Measurements from ENCODE around the gene TRIM31. TPM values are rescaled to one million over a fixed set of nuclear protein-coding genes. Genes with fewer than 3 reads are reported as not detected.

Gene TRIM31
- total RNA-seq, 2 experiments from 2014 or later: not detected

- no peak for TF ChIP-seq EZH2phosphoT487 (IDR thresholded peaks at IDR 0.05; ENCODE audit: borderline replicate concordance, low read depth, low read length)
- TF ChIP-seq, protein P1, sequence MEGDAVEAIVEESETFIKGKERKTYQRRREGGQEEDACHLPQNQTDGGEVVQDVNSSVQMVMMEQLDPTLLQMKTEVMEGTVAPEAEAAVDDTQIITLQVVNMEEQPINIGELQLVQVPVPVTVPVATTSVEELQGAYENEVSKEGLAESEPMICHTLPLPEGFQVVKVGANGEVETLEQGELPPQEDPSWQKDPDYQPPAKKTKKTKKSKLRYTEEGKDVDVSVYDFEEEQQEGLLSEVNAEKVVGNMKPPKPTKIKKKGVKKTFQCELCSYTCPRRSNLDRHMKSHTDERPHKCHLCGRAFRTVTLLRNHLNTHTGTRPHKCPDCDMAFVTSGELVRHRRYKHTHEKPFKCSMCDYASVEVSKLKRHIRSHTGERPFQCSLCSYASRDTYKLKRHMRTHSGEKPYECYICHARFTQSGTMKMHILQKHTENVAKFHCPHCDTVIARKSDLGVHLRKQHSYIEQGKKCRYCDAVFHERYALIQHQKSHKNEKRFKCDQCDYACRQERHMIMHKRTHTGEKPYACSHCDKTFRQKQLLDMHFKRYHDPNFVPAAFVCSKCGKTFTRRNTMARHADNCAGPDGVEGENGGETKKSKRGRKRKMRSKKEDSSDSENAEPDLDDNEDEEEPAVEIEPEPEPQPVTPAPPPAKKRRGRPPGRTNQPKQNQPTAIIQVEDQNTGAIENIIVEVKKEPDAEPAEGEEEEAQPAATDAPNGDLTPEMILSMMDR (conservative IDR thresholded peaks at IDR 0.05; ENCODE audit: low read length): no peak
- H2AFZ ChIP-seq (ENCODE audit: low read length): no peak overlapping the region
- H3K4me1 ChIP-seq (ENCODE audit: insufficient read depth, low read length, poor library complexity, severe bottlenecking): no peaks in the 10 kb centered on the region
- BruUV-seq (replicated peaks): no TSS peak
- CTCF ChIA-PET (ENCODE audit: unreplicated experiment): no interaction called here
- no peak overlapping the region for H3K27ac ChIP-seq (ENCODE audit: low read depth, low read length, poor library complexity, severe bottlenecking)
- H3K4me3 ChIP-seq (ENCODE audit: low read depth, low read length, poor library complexity, severe bottlenecking): no peak overlapping the region
- no peak for DNase-seq (ENCODE audit: low spot score)
- H4K20me1 ChIP-seq (ENCODE audit: insufficient read depth, low read length): no peaks in the 10 kb centered on the region
- no peaks in the 10 kb centered on the region for H3K9me2 ChIP-seq (ENCODE audit: insufficient read depth, low read length)
- no peaks in the 10 kb centered on the region for H3K79me2 ChIP-seq (ENCODE audit: insufficient read depth, low read depth, low read length)
- no peaks in the 10 kb centered on the region for H3K9me3 ChIP-seq (ENCODE audit: low read length)
- intact Hi-C loops (cut with micrococcal nuclease; ENCODE audit: unreplicated experiment): no loop called here
- no peaks in the 10 kb centered on the region for H3K36me3 ChIP-seq (ENCODE audit: insufficient read depth, low read length)
- POLR2A ChIA-PET: no interaction called here
- H3K4me2 ChIP-seq (ENCODE audit: low read length): no peak overlapping the region
Measured at GRCh38 chr6:30147096-30147495, 34.2 kb upstream of the TRIM31 start.

DNA sequence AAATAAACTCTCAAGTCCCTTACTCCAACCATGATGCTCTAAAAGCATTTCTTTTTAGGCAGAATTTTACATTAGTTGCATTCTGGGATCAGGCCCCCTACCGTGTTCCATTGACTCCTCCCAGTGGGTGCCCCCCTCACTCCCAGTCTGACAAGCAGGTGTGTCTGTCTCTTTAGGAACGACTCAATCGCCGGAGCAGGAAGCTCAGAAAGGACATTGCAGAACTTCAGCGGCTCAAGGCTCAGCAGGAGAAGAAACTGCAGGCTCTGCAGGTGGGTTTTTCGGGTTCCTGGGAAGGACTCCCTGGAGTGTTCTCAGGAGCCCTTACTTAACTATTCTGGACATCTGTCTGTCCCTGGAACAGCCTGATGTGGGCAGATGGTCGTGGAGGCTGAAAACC, 32.9 kb upstream of the TRIM31 start:
- TF ChIP-seq EZH2phosphoT487 (IDR thresholded peaks at IDR 0.05; ENCODE audit: borderline replicate concordance, low read depth, low read length): no peak
- TF ChIP-seq, protein P1 (conservative IDR thresholded peaks at IDR 0.05; ENCODE audit: low read length): no peak
- CTCF ChIA-PET (ENCODE audit: unreplicated experiment): no interaction called here
- Histone ChIP-seq H3K9me3 (ENCODE audit: low read length) (no peaks in the 10 kb centered on the region), H4K20me1 (ENCODE audit: insufficient read depth, low read length) (no peaks in the 10 kb centered on the region), H3K4me2 (ENCODE audit: low read length) (no peak overlapping the region), H3K27ac (ENCODE audit: low read depth, low read length, poor library complexity, severe bottlenecking) (no peak overlapping the region), H2AFZ (ENCODE audit: low read length) (no peak overlapping the region), H3K4me1 (ENCODE audit: insufficient read depth, low read length, poor library complexity, severe bottlenecking) (no peaks in the 10 kb centered on the region), H3K4me3 (ENCODE audit: low read depth, low read length, poor library complexity, severe bottlenecking) (no peak overlapping the region), H3K79me2 (ENCODE audit: insufficient read depth, low read depth, low read length) (no peaks in the 10 kb centered on the region), H3K36me3 (ENCODE audit: insufficient read depth, low read length) (no peaks in the 10 kb centered on the region), H3K9me2 (ENCODE audit: insufficient read depth, low read length) (no peaks in the 10 kb centered on the region)
- intact Hi-C loops (cut with micrococcal nuclease; ENCODE audit: unreplicated experiment): no loop called here
- POLR2A ChIA-PET: no interaction called here
- no TSS peak for BruUV-seq (replicated peaks)
- no peak for DNase-seq (ENCODE audit: low spot score)

GRCh38 chr6:30144811-30145210, 31.9 kb upstream of the TRIM31 start:
- Histone ChIP-seq H3K79me2 (ENCODE audit: insufficient read depth, low read depth, low read length) (no peaks in the 10 kb centered on the region), H3K4me1 (ENCODE audit: insufficient read depth, low read length, poor library complexity, severe bottlenecking) (no peaks in the 10 kb centered on the region), H3K4me2 (ENCODE audit: low read length) (no peak overlapping the region), H3K4me3 (ENCODE audit: low read depth, low read length, poor library complexity, severe bottlenecking) (no peak overlapping the region), H4K20me1 (ENCODE audit: insufficient read depth, low read length) (no peaks in the 10 kb centered on the region), H3K27ac (ENCODE audit: low read depth, low read length, poor library complexity, severe bottlenecking) (no peak overlapping the region), H3K9me2 (ENCODE audit: insufficient read depth, low read length) (no peaks in the 10 kb centered on the region), H3K36me3 (ENCODE audit: insufficient read depth, low read length) (no peaks in the 10 kb centered on the region), H2AFZ (ENCODE audit: low read length) (no peak overlapping the region), H3K9me3 (ENCODE audit: low read length) (no peaks in the 10 kb centered on the region)
- ChIA-PET CTCF (ENCODE audit: unreplicated experiment) (no interaction called here), POLR2A (no interaction called here)
- no peak for DNase-seq (ENCODE audit: low spot score)
- TF ChIP-seq, protein P1 (conservative IDR thresholded peaks at IDR 0.05; ENCODE audit: low read length): no peak
- TF ChIP-seq EZH2phosphoT487 (IDR thresholded peaks at IDR 0.05; ENCODE audit: borderline replicate concordance, low read depth, low read length): no peak
- BruUV-seq (replicated peaks): no TSS peak
- intact Hi-C loops (cut with micrococcal nuclease; ENCODE audit: unreplicated experiment): no loop called here

All from OCI-LY7 (cell line).